GM12878 (cell line): ENCODE measurements around the gene MORF4L2. TPM values are rescaled to one million over a fixed set of nuclear protein-coding genes. Genes with fewer than 3 reads are reported as not detected.

Experiments used
- IKZF1 ChIP-seq: fragments of 450-650 bp; conservative IDR thresholded peaks from 2 replicates; pipeline ENCODE4 v1.6.1; 2017; ENCODE audit warnings: antibody characterized with exemption, mild to moderate bottlenecking
- KAT2A ChIP-seq: conservative IDR thresholded peaks from 2 replicates; pipeline ENCODE4 v1.6.1; 2011; ENCODE audit warnings: low read depth, low read length; ENCODE audit not compliant: control insufficient read depth
- SMAD1 ChIP-seq: fragments of 450-650 bp; IDR thresholded peaks from 2 replicates; pipeline ENCODE4 v1.6.1; 2018; ENCODE audit warnings: mild to moderate bottlenecking, low read depth; ENCODE audit not compliant: partially characterized antibody
- YY1 ChIP-seq: IDR thresholded peaks from 2 replicates; pipeline ENCODE4 v1.6.1; 2011; ENCODE audit warnings: low read depth, mild to moderate bottlenecking, low read length
- polyA plus RNA-seq, 11 experiments: library from polyadenylated mRNA; depleted of rRNA in 4 of 11; unstranded in 6 of 11; stranded (reverse) in 5 of 11; fragments of >200 nt; fragmentation: Nextera tagmentation in 4 of 11; fragmentation: Illumina TruSeq in 1 of 11; extraction: Ambion mirVana in 4 of 11; extraction: Trizol in 1 of 11; gene quantifications; 1 replicate in 1 of 11; 2 replicates in 10 of 11; pipeline versions ENCODE4 v1.2.1 to v1.2.3, GENCODE V29; 2011 to 2016; ENCODE audit warnings: inconsistent platforms in 2 of 11, missing spikeins in 2 of 11, low read depth in 1 of 11
- total RNA-seq, 4 experiments: library from RNA; depleted of rRNA in 3 of 4; stranded (reverse); fragments of >200 nt in 3 of 4; fragmentation: Illumina TruSeq in 1 of 4; extraction: Trizol in 1 of 4; gene quantifications; 2 replicates each; pipeline versions ENCODE4 v1.2.1 to v1.2.3, GENCODE V29; 2013 to 2021
- TF ChIP-seq, protein P1 (sequence below): fragments of 450-650 bp; IDR thresholded peaks from 2 replicates; pipeline ENCODE4 v1.6.1; 2014; ENCODE audit warnings: mild to moderate bottlenecking
- TF ChIP-seq, protein P2 (sequence below): IDR thresholded peaks from 2 replicates; pipeline ENCODE4 v1.6.1; 2012; ENCODE audit warnings: mild to moderate bottlenecking, low read depth, low read length
- TF ChIP-seq, protein P3 (sequence below): fragments of 450-650 bp; IDR thresholded peaks from 2 replicates; pipeline ENCODE4 v1.6.1; 2016; ENCODE audit warnings: mild to moderate bottlenecking
- TF ChIP-seq, protein P4 (sequence below): fragments of 450-650 bp; conservative IDR thresholded peaks from 2 replicates; pipeline ENCODE4 v1.6.1; 2017; ENCODE audit warnings: mild to moderate bottlenecking, moderate library complexity

MORF4L2 gene
- total and polyA plus RNA-seq, 10 of the 15 experiments (the other 5 are each of a cell fraction or from before 2014, with no cell fraction given): 118 to 311 (median 199) TPM

DNA sequence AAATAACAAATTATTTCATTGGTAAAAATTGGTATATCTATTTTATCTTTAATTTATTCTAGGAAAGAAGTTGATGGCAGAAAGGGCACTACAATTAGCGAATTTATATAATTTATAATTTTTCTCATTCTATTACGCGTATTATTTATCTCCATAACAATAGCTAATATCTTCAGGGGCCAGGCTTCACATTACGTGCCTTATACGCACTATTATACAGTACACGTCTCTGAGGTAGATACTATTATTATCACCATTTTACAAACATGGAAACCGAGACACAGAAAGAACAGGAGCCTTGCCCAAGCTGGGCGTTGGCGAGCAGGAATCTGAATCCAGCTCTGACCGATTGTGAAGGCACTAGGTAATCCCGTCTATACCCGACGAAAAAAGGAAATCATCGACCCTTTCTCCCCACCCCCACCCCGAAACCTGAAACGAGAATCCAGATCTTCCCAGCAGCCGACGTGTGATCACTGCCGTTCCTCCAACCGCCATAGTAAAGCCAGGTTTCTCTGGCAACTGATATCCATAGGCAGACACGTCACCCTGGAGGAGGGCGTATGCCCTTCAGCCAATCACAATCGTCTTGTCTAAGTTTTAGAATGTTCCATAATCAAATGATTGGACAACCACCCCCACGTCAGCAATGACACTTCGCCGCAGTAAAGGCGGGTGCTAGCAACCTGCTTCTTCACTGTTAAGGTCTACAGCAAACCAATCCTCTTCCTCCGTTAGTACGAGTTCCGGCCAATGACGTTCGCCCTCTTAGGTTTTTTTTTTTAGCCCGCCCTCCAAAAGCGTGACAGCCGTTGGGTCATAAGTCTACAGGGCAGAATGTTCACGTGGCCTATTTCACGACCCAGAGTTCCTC lies at the start of gene MORF4L2 (continued):
- TF ChIP-seq, protein P1, sequence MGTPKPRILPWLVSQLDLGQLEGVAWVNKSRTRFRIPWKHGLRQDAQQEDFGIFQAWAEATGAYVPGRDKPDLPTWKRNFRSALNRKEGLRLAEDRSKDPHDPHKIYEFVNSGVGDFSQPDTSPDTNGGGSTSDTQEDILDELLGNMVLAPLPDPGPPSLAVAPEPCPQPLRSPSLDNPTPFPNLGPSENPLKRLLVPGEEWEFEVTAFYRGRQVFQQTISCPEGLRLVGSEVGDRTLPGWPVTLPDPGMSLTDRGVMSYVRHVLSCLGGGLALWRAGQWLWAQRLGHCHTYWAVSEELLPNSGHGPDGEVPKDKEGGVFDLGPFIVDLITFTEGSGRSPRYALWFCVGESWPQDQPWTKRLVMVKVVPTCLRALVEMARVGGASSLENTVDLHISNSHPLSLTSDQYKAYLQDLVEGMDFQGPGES: peak; percentile 68; the same call in 1 of the 2 replicates
- TF ChIP-seq, protein P2, sequence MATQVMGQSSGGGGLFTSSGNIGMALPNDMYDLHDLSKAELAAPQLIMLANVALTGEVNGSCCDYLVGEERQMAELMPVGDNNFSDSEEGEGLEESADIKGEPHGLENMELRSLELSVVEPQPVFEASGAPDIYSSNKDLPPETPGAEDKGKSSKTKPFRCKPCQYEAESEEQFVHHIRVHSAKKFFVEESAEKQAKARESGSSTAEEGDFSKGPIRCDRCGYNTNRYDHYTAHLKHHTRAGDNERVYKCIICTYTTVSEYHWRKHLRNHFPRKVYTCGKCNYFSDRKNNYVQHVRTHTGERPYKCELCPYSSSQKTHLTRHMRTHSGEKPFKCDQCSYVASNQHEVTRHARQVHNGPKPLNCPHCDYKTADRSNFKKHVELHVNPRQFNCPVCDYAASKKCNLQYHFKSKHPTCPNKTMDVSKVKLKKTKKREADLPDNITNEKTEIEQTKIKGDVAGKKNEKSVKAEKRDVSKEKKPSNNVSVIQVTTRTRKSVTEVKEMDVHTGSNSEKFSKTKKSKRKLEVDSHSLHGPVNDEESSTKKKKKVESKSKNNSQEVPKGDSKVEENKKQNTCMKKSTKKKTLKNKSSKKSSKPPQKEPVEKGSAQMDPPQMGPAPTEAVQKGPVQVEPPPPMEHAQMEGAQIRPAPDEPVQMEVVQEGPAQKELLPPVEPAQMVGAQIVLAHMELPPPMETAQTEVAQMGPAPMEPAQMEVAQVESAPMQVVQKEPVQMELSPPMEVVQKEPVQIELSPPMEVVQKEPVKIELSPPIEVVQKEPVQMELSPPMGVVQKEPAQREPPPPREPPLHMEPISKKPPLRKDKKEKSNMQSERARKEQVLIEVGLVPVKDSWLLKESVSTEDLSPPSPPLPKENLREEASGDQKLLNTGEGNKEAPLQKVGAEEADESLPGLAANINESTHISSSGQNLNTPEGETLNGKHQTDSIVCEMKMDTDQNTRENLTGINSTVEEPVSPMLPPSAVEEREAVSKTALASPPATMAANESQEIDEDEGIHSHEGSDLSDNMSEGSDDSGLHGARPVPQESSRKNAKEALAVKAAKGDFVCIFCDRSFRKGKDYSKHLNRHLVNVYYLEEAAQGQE: no peak
- TF ChIP-seq, protein P3, sequence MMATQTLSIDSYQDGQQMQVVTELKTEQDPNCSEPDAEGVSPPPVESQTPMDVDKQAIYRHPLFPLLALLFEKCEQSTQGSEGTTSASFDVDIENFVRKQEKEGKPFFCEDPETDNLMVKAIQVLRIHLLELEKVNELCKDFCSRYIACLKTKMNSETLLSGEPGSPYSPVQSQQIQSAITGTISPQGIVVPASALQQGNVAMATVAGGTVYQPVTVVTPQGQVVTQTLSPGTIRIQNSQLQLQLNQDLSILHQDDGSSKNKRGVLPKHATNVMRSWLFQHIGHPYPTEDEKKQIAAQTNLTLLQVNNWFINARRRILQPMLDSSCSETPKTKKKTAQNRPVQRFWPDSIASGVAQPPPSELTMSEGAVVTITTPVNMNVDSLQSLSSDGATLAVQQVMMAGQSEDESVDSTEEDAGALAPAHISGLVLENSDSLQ: peak; percentile 87
- TF ChIP-seq IKZF1 (0 out of 2 replicates have a peak, but pooled peaks have one; percentile 19), YY1 (peak; percentile 92), SMAD1 (peak; percentile 86), KAT2A (no peak)
- TF ChIP-seq, protein P4, sequence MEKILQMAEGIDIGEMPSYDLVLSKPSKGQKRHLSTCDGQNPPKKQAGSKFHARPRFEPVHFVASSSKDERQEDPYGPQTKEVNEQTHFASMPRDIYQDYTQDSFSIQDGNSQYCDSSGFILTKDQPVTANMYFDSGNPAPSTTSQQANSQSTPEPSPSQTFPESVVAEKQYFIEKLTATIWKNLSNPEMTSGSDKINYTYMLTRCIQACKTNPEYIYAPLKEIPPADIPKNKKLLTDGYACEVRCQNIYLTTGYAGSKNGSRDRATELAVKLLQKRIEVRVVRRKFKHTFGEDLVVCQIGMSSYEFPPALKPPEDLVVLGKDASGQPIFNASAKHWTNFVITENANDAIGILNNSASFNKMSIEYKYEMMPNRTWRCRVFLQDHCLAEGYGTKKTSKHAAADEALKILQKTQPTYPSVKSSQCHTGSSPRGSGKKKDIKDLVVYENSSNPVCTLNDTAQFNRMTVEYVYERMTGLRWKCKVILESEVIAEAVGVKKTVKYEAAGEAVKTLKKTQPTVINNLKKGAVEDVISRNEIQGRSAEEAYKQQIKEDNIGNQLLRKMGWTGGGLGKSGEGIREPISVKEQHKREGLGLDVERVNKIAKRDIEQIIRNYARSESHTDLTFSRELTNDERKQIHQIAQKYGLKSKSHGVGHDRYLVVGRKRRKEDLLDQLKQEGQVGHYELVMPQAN: peak; percentile 50; the same call in 1 of the 2 replicates
